GM04504 (cell line): ENCODE measurements around the gene DPP7.
"Not testable (repeated sequence)": the region's sequence is repeated elsewhere in the genome, so short reads cannot be mapped to it uniquely, and the experiment has no call there.

Experiments
- DNase-seq: peaks from one replicate; pipeline ENCODE4 v3.0.0-alpha.2; 2012; ENCODE audit warnings: low read depth

DPP7 gene

GRCh38 chr9:137069508-137070091, 44.9 kb downstream of the DPP7 start:
- DNase-seq = no peak

GRCh38 chr9:137068539-137069507, 45.7 kb downstream of the DPP7 start:
- DNase-seq = no peak

- DNase-seq = peak; percentile 40
Measured at GRCh38 chr9:137067860-137068538, 46.5 kb downstream of the DPP7 start.

GRCh38 chr9:137066096-137066861, 48.3 kb downstream of the DPP7 start:
- DNase-seq = no peak

- DNase-seq = no peak
Measured at GRCh38 chr9:137065336-137065967, 49.1 kb downstream of the DPP7 start.

GRCh38 chr9:137064880-137065164, 49.7 kb downstream of the DPP7 start:
- DNase-seq = no peak

GRCh38 chr9:137064027-137064879, 50.3 kb downstream of the DPP7 start:
- no peak for DNase-seq

- no peak for DNase-seq
Measured at GRCh38 chr9:137063311-137064026, 51.1 kb downstream of the DPP7 start.

GRCh38 chr9:137062798-137063197, 51.7 kb downstream of the DPP7 start:
- DNase-seq = not testable (repeated sequence)

- no peak for DNase-seq
Measured at GRCh38 chr9:137062384-137062783, 52.1 kb downstream of the DPP7 start.
